Kidney epithelial cell (primary cell): ENCODE data around the gene ZBED4. TPM values are rescaled to one million over a fixed set of nuclear protein-coding genes. Genes with fewer than 3 reads are reported as not detected.

Experiments
- DNase-seq: peaks from one replicate; pipeline ENCODE4 v3.0.0-alpha.2; 2010; ENCODE audit warnings: low read depth
- H3K27me3 ChIP-seq: 2 replicates; pipeline ENCODE4 v1.6.0; 2011; ENCODE audit warnings: low read length; ENCODE audit not compliant: control insufficient read depth, insufficient read depth
- H3K36me3 ChIP-seq: 2 replicates; pipeline ENCODE4 v1.5.1; 2011; ENCODE audit warnings: low read length; ENCODE audit not compliant: control insufficient read depth, insufficient read depth
- H3K4me3 ChIP-seq: 2 replicates; pipeline ENCODE4 v1.5.1; 2011; ENCODE audit warnings: low read depth, mild to moderate bottlenecking, control low read depth, low read length
- CTCF ChIP-seq: IDR thresholded peaks from 2 replicates; pipeline ENCODE4 v1.5.1; 2011; ENCODE audit warnings: mild to moderate bottlenecking, moderate library complexity, low read length, control low read depth, inconsistent platforms; ENCODE audit not compliant: insufficient read depth, poor library complexity, severe bottlenecking
- total RNA-seq: library from RNA; depleted of rRNA; stranded (reverse); fragments of >200 nt; gene quantifications from 2 replicates; pipeline ENCODE4 v1.2.3, GENCODE V29; 2015

ZBED4 gene
- total RNA-seq, 1 donor from 2014 or later, result 28.8 TPM

DNA sequence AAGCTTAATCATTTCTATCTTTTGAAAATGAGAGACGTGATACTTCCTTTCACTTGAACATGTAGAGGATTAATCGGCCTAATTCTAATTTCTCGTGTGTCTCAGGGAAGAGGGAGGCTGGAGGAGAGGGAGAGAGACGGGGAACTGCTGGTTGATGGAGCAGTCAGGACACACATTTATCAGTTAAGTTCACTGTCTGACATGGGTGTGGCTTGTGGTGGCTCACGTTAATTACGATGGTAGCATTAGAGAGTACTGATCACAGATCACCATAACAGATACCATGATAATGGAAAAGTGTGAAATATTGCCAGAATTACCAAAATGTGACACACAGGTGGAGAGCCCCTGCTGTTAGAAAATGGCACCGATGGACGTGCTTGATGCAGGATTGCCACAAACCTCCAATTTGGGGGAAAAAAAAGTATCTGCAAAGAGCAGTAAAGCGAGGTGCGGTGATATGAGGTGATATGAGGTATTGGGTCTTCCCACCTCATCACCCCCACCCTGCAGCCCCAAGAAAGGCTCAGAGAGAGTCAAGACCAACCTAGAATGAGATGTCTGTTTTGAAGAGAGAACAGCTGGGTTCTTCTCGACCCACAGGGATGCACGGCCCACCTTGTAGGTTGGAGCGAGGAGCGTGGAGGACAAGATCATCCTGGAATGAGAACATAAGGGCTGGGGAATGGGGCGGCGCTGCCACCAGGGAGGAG lies 19.7 kb downstream of the ZBED4 start:
- Histone ChIP-seq H3K4me3 (no peak overlapping the region), H3K36me3 (no peaks in the 10 kb centered on the region), H3K27me3 (no peaks in the 10 kb centered on the region)
- DNase-seq, result no peak
- no peak for TF ChIP-seq CTCF

- Histone ChIP-seq H3K4me3 (no peak overlapping the region), H3K27me3 (no peaks in the 10 kb centered on the region), H3K36me3 (no peaks in the 10 kb centered on the region)
- no peak for TF ChIP-seq CTCF
- DNase-seq, result no peak
Measured at GRCh38 chr22:49877642-49878041, 24.0 kb downstream of the ZBED4 start.

DNA sequence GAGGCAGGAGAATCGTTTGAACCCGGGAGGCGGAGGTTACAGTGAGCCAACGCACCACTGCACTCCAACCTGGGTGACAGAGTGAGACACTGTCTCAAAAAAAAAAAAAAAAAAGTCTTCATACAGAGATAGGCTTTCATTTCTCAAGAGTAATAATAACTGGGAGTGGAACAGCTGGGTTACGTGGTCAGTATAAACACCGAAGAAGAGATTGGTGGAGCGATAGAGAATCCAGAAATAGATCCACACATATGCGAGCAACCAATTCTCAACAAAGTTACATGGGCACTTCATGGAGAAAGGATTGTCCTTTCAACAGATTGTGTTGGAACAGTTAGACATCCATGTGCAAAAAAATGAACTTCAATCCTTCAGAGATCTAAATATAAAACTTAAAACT lies 24.6 kb downstream of the ZBED4 start:
- no peaks in the 10 kb centered on the region for H3K36me3 ChIP-seq
- no peak for TF ChIP-seq CTCF
- H3K27me3 ChIP-seq, result no peaks in the 10 kb centered on the region
- no peak overlapping the region for H3K4me3 ChIP-seq
- DNase-seq, result no peak

GRCh38 chr22:49879871-49880270 lies 26.2 kb downstream of the ZBED4 start:
- Histone ChIP-seq H3K27me3 (no peaks in the 10 kb centered on the region), H3K36me3 (no peaks in the 10 kb centered on the region), H3K4me3 (no peak overlapping the region)
- DNase-seq, result no peak
- TF ChIP-seq CTCF, result no peak

- H3K27me3 ChIP-seq, result no peaks in the 10 kb centered on the region
- H3K4me3 ChIP-seq, result no peak overlapping the region
- TF ChIP-seq CTCF, result no peak
- peak; percentile 1 for DNase-seq
- no peaks in the 10 kb centered on the region for H3K36me3 ChIP-seq
Measured at GRCh38 chr22:49880281-49880680, 26.6 kb downstream of the ZBED4 start.

GRCh38 chr22:49881856-49882255 lies 28.2 kb downstream of the ZBED4 start:
- no peaks in the 10 kb centered on the region for H3K27me3 ChIP-seq
- DNase-seq, result no peak
- H3K4me3 ChIP-seq, result no peak overlapping the region
- H3K36me3 ChIP-seq, result peaks cover 2% of the 10 kb centered on the region
- no peak for TF ChIP-seq CTCF
